SH-SY5Y (cell line): ENCODE results near the gene IFT88.

Source experiments
- GATA2 ChIP-seq: IDR thresholded peaks from 2 replicates; pipeline ENCODE4 v1.6.1; 2011; ENCODE audit warnings: mild to moderate bottlenecking, low read depth, low read length
- GATA3 ChIP-seq: IDR thresholded peaks from 2 replicates; pipeline ENCODE4 v1.6.1; 2011; ENCODE audit warnings: low read depth, mild to moderate bottlenecking, low read length, moderate library complexity

- TF ChIP-seq GATA2, result no peak
- TF ChIP-seq GATA3, result no peak
These were observed 66.8 kb downstream of the IFT88 start for GRCh38 chr13:20633802-20634201.
